Measurements from ENCODE around the gene TGFBR1.

DNA sequence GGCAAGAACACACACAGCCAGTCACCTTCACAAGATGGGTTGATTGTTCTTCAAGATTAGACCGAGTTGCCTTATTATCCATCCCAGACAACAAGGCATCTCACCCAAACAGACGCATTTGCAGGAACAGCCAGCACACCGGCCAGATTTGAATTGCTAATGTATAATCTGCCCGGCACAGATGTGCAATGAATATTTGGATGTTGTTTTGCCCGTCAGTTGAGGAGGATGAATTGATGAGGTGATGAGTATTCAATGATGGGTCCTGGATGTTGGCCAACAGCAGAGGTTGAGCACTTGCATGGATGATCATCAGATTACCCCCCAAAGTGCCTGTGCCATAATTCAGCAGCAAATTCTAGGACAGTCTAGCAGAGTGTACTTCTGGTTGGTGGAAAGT is 96.7 kb downstream of the TGFBR1 start:
- TF ChIP-seq, protein P1, sequence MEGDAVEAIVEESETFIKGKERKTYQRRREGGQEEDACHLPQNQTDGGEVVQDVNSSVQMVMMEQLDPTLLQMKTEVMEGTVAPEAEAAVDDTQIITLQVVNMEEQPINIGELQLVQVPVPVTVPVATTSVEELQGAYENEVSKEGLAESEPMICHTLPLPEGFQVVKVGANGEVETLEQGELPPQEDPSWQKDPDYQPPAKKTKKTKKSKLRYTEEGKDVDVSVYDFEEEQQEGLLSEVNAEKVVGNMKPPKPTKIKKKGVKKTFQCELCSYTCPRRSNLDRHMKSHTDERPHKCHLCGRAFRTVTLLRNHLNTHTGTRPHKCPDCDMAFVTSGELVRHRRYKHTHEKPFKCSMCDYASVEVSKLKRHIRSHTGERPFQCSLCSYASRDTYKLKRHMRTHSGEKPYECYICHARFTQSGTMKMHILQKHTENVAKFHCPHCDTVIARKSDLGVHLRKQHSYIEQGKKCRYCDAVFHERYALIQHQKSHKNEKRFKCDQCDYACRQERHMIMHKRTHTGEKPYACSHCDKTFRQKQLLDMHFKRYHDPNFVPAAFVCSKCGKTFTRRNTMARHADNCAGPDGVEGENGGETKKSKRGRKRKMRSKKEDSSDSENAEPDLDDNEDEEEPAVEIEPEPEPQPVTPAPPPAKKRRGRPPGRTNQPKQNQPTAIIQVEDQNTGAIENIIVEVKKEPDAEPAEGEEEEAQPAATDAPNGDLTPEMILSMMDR (IDR thresholded peaks at IDR 0.05): no peak
- no peak for TF ChIP-seq POLR2A (IDR thresholded peaks at IDR 0.05)
